GM19023 (cell line): ENCODE data around the gene LILRB3.
"Not testable (repeated sequence)": the region's sequence is repeated elsewhere in the genome, so short reads cannot be mapped to it uniquely, and the experiment has no call there.

Experiments
- ATAC-seq: cut with Tn5 transposase; IDR thresholded peaks from one replicate; pipeline ENCODE4 v1.9.1; 2021; ENCODE audit warnings: mild to moderate bottlenecking, moderate library complexity; ENCODE audit not compliant: unreplicated experiment

LILRB3 gene

GRCh38 chr19:54191011-54191810 lies 31.6 kb downstream of the LILRB3 start, which contains the start of gene TSEN34:
TSEN34 (plus strand) TSS chr19:54191308; CDS start chr19:54191365, 57 bp downstream.
- ATAC-seq: peak; percentile 30

- peak; percentile 42 for ATAC-seq
Measured at GRCh38 chr19:54190503-54191010, 32.2 kb downstream of the LILRB3 start.

DNA sequence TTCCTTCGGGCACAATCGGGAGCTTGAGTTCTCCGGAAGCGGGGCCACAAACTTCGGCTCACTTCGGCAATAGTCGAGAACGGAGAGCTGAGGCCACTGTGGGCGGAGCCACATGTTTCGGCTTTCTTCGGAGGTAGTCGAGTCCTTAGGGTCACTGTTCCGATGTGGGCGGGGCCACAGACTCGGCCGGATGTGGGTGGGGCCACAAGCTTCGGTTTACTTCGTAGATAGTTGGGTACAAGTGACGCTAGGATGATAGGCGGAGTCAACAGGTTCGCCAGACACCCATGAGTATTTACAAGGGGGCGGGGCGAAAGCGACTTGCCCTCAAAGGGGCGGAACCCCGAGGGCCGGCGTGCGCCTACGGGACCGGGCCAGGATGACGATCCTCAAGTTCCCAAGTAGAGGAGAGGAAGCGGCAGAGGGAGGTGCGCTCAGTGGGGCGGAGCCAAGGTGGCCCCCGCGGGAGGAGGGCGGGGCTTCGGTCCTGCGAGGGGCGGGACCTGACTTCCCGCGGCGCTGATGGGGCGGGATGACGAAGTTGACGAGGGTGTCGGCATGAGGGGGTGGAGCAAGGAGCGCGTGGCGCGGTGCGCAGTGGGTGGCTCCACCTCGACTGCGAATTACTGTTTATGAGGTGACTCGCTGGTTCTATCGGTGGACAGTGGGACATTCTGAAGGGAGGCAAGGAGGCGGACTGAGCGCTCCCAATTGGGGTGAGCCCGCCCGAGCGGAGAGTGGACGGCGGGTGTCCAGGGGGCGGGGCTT lies 32.9 kb downstream of the LILRB3 start:
- ATAC-seq: peak; percentile 49

GRCh38 chr19:54189145-54189734 lies 33.6 kb downstream of the LILRB3 start, which contains the start of gene MBOAT7:
MBOAT7 (minus strand) TSS chr19:54189580; CDS start chr19:54188508, 1,072 bp downstream.
- peak; percentile 18 for ATAC-seq

DNA sequence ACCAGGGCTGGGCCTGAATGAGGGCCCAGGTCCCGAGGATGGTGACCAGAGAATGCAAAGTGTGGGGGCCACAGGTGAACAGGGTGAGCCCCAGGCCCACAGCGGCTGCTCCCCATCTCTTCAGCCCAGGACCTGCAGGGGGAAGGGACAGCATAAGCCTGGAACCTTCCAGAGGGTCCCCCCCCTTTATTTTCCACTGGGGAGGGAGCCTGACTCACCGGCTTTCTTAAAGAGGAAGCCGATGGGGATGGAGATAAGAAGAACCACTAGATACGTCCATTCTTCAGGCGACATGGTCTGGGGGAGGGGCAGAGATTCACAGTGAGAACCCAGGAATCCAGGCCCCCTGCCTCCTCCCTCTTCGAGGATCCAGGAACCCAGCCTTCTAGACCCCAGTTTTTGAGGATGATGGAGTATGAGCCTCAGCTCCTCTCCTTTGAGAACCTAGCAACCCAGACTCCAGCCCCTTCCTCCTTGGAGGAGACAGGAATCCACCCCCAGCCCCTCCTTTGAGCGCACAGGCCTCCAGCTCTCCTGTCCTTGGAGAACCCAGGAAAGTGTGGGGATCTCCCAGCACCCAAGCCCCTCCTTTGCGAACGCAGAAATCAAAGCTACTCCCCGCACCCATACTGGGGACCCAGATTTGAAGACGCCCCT lies 34.5 kb downstream of the LILRB3 start:
- ATAC-seq: no peak

- ATAC-seq: no peak
Measured at GRCh38 chr19:54186934-54187381, 35.8 kb downstream of the LILRB3 start.

GRCh38 chr19:54186351-54186750 lies 36.5 kb downstream of the LILRB3 start:
- ATAC-seq: no peak

GRCh38 chr19:54183431-54183830 lies 39.4 kb downstream of the LILRB3 start:
- ATAC-seq: no peak

DNA sequence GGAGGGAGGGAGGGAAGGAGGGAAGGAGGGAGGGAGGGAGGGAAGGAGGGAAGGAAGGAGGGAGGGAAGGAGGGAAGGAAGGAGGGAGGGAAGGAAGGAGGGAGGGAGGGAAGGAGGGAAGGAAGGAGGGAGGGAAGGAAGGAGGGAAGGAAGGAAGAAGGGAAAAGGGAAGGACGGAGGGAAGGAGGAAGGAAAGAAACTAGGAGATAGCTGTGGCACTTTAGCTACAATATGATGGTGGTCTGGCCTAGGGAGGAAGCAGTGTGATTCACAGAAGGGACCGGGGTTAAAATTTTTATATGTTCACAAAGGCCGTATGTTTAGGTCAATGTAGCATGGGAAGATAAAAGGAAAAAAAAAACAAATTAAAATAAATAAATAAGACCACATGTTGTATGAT lies 40.9 kb downstream of the LILRB3 start:
- not testable (repeated sequence) for ATAC-seq

DNA sequence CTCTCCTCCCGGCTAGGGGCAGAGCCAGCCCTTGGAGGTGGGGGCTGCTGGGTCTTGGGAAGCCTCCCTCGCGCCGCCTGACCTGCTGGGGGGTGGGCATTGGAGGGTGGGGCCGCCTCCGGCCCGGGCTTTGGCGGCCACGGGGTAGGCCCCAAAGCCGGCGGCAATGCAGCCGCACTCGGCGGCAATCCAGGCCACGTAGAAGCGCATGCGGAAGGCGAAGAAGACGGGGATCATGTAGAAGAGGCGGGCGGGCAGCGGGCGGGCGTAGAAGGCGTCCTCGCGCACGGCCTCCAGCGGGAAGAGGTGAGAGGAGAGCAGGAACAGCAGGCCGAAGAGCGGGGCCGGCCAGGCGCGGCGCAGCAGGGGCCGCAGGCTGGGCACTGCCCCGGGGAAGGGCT lies 42.1 kb downstream of the LILRB3 start:
- ATAC-seq: no peak

DNA sequence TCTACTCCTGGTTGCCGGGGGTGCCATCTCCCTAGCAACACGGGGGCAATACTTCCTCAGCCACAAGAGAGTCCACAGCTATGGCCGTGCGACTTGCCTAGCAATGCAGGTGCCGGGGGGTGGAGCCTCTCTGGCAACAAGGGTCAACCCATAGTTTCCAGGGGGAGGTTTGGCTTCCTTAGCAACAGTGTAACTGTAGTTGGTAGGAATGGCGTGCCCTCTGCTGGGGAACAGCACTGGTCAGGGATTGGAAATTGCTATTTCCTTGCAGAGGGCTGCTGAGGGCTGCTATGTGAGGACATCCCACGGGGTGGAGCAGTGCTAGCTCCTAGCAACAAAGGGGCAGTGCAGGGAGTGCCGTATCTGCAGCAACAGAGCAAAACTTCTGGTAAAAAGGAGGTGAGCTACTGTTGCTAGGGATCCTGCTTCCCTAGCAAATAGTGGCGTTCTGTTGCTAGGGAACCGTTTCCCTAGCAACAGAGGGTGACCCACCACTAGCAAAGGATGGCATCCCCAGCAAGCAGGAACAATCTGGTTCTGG lies 42.8 kb downstream of the LILRB3 start:
- no peak for ATAC-seq

GRCh38 chr19:54179262-54179852 lies 43.5 kb downstream of the LILRB3 start:
- no peak for ATAC-seq

DNA sequence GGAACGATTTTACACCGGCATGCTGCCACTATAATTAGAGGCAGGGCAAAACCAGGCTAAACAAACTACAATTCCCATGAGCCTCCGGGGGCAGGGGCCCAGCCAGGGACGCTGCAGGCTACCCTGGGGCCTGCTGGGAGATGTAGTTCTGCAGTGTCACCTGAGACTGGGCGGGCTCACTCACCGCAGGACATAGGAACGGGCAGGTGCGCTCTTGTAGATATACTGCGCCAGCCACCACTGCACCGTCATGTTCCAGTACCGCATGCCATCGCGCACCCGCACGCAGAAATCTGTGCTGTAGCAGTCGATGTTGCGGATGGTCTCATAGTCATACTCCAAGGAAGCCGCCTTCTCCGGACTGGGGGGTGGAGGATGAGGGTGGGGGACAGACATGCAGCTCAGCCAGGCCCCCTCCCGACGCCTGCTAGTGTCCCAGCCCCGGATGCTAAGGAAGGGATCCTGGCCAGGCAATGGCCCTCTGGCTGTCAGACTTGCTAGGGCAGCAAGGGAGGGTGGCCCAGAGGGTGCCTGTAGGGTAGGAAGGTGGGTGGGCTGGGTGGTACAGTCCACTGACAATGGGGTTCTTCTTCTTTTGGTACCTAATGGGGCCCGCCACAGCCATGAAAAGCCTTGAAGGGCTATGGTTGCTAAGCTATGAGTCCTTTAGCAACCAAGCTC lies 44.1 kb downstream of the LILRB3 start:
- ATAC-seq: no peak

DNA sequence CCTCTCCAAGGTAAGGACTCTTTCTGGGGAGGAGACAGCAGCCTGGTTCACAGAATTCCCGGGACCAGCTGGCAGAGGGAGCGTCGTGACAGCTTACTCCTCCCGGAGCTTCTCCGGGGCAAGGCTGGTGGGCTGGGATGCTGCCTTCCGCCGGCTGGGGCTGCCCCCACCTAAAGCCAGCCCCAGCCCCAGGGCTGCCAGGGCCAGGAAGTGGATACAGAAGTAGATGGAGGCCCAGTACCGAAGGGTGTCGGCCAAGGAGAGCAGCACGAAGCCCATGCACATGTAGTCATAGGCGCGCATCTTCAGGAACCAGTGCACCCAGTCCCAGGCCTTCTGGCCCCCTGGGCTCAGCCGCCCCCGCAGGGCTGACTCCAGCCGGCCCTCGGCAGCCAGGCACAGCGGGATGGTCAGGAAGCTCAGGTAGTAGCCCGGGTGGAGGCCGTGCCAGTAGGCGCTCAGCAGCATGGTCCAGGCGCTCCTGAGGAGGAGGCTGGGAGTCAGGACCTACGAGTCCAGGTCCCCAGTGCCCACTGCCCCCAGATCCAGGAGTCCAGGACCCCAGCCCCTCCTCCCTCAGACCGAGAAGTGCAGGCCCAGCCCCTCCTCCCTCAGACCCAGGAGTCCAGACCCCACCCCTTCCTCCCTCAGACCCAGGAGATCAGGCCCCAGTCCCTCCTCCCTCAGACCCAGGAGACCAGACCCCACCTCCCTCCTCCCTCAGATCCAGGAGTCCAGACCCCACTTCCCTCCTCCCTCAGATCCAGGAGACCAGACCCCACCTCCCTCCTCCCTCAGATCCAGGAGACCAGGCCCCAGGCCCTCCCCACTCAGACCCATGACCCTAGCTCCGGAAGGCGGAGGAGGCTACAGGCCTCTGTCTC lies 48.6 kb downstream of the LILRB3 start:
- ATAC-seq: no peak

DNA sequence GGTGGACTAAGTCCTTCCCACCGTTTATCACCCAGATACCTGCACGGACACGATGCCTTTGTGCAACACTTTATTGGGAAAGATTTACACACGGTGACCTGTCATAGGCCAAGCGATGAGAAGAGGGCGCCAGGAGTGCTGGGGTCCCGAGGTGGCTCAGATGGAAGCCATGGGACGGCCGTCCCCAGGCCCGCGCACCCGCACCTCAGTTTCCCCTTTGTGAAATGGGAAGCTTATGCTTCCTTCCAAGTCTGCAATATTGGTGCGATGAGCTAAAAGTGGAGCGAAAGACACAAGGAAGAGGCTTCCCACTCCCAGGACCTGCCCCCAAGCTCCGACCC lies 49.5 kb downstream of the LILRB3 start:
- no peak for ATAC-seq

DNA sequence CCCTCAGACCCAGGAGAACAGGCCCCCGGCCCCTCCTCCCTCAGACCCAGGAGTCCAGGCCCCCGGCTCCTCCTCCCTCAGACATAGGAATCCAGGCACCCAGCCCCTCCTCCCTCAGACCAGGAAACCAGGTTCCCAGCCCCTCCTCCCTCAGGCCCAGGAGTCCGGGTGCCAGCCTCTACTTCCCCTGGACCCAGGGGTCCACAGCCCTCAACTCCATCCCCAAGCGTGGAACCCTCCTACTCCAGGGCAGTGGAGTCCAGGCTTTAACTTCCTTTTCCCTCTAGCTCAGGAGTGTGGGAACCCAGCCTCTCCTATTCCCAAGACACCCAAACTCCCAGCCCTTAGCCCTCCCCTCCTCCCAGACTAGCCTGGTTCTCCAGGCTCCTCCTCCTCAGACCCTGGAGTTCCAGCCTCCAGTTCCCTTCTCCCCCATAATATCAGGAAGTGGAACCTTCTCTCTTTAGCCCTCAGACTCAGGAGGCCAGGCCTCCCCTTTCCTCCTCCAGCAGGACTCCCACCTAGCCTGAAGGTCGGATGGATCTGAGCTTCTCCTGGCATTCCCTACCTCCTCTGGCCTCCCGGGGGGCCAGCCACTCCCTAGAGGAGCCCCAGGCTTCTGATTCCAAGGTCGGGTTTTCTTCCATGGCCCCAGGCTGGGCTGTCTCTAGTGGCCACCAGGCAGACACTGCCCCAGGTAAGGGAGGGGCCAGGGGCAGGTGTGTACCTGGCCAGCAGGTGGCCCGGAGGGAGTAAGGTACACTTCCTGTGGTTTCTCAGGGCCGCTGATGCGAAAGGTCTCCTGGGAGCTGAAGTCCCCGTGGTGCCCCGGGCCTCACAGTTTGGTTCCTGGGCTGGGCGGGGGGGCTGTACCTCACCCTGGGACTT lies 50.1 kb downstream of the LILRB3 start, which contains the start of gene TMC4:
TSS of gene TMC4 (minus strand) at position 690 of the 888 bp plus-strand sequence. CDS start at position 647, 43 bp downstream.
- no peak for ATAC-seq

DNA sequence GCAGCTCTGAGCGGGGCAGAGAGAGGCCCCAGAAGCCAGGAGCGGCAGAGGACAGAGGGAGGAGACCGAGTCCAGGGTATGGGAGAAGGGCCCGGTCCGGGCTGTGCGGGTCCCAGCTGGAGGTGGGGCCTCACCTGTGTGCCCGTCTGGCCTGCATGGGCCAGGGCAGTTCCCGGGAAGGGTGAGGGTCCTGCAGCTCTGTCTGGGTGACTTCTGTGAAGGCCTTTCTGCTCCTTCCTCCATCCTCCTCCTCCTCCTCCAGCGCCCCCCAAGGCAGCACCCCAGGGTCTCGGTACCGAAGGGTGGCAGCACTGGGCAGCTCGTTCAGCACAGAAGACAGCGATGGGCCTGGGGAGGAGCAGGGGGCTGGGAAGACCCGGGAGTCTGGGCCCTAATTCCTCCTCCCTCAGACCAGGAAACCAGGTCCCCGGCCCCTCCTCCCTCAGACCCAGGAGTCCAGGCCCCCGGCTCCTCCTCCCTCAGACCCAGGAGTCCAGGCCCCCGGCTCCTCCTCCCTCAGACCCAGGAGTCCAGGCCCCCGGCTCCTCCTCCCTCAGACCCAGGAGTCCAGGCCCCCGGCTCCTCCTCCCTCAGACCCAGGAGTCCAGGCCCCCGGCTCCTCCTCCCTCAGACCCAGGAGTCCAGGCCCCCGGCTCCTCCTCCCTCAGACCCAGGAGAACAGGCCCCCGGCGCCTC lies 50.9 kb downstream of the LILRB3 start:
- not testable (repeated sequence) for ATAC-seq
